Measurements from ENCODE around the gene RAD52.
A peak's percentile ranks its signal among the peaks of the same experiment; 100 is the strongest.

The RAD52 gene

GRCh38 chr12:916712-917445 lies 32.6 kb downstream of the RAD52 start:
- Histone ChIP-seq H3K9me3 (ENCODE audit: control insufficient read depth, low read length) (no peaks in the 10 kb centered on the region), H3K36me3 (ENCODE audit: control insufficient read depth, insufficient read depth, low read length) (peaks cover 34% of the 10 kb centered on the region), H3K4me3 (ENCODE audit: insufficient read depth, low read depth, low read length) (no peak overlapping the region), H3K27me3 (ENCODE audit: control insufficient read depth, insufficient read depth, low read length, poor library complexity, severe bottlenecking) (no peaks in the 10 kb centered on the region), H3K27ac (ENCODE audit: insufficient read depth, low read depth, low read length, poor library complexity, severe bottlenecking) (no peak overlapping the region), H3K4me1 (ENCODE audit: control insufficient read depth, insufficient read depth, low read length) (no peaks in the 10 kb centered on the region)
- 95 to 96% methylated on average over 23 of the region's 23 CpGs for WGBS, 2 experiments

GRCh38 chr12:916240-916639 lies 33.3 kb downstream of the RAD52 start:
- peaks cover 37% of the 10 kb centered on the region for H3K36me3 ChIP-seq (ENCODE audit: control insufficient read depth, insufficient read depth, low read length)
- 95 to 96% methylated on average over 27 of the region's 27 CpGs for WGBS, 2 experiments
- H3K4me1 ChIP-seq (ENCODE audit: control insufficient read depth, insufficient read depth, low read length), result no peaks in the 10 kb centered on the region
- no peak overlapping the region for H3K27ac ChIP-seq (ENCODE audit: insufficient read depth, low read depth, low read length, poor library complexity, severe bottlenecking)
- H3K4me3 ChIP-seq (ENCODE audit: insufficient read depth, low read depth, low read length), result no peak overlapping the region
- H3K9me3 ChIP-seq (ENCODE audit: control insufficient read depth, low read length), result no peaks in the 10 kb centered on the region
- no peaks in the 10 kb centered on the region for H3K27me3 ChIP-seq (ENCODE audit: control insufficient read depth, insufficient read depth, low read length, poor library complexity, severe bottlenecking)

- Histone ChIP-seq H3K4me1 (ENCODE audit: control insufficient read depth, insufficient read depth, low read length) (no peaks in the 10 kb centered on the region), H3K9me3 (ENCODE audit: control insufficient read depth, low read length) (no peaks in the 10 kb centered on the region), H3K27ac (ENCODE audit: insufficient read depth, low read depth, low read length, poor library complexity, severe bottlenecking) (no peak overlapping the region), H3K36me3 (ENCODE audit: control insufficient read depth, insufficient read depth, low read length) (peaks cover 37% of the 10 kb centered on the region), H3K27me3 (ENCODE audit: control insufficient read depth, insufficient read depth, low read length, poor library complexity, severe bottlenecking) (no peaks in the 10 kb centered on the region), H3K4me3 (ENCODE audit: insufficient read depth, low read depth, low read length) (no peak overlapping the region)
- WGBS, 2 experiments, result 85 to 93% methylated on average over 5 of the region's 5 CpGs
Measured at GRCh38 chr12:915090-915489, 34.4 kb downstream of the RAD52 start.

- no peak overlapping the region for H3K27ac ChIP-seq (ENCODE audit: insufficient read depth, low read depth, low read length, poor library complexity, severe bottlenecking)
- no peaks in the 10 kb centered on the region for H3K9me3 ChIP-seq (ENCODE audit: control insufficient read depth, low read length)
- H3K4me3 ChIP-seq (ENCODE audit: insufficient read depth, low read depth, low read length), result no peak overlapping the region
- H3K36me3 ChIP-seq (ENCODE audit: control insufficient read depth, insufficient read depth, low read length), result peaks cover 37% of the 10 kb centered on the region
- H3K27me3 ChIP-seq (ENCODE audit: control insufficient read depth, insufficient read depth, low read length, poor library complexity, severe bottlenecking), result no peaks in the 10 kb centered on the region
- 91 to 94% methylated on average over 15 of the region's 15 CpGs for WGBS, 2 experiments
- no peaks in the 10 kb centered on the region for H3K4me1 ChIP-seq (ENCODE audit: control insufficient read depth, insufficient read depth, low read length)
Measured at GRCh38 chr12:913919-914698, 35.4 kb downstream of the RAD52 start.

- Histone ChIP-seq H3K27me3 (ENCODE audit: control insufficient read depth, insufficient read depth, low read length, poor library complexity, severe bottlenecking) (no peaks in the 10 kb centered on the region), H3K36me3 (ENCODE audit: control insufficient read depth, insufficient read depth, low read length) (peaks cover 45% of the 10 kb centered on the region)
- WGBS, 2 experiments, result 95 to 96% methylated on average over 4 to 6 of the region's 7 CpGs
Measured at GRCh38 chr12:912466-913235, 36.8 kb downstream of the RAD52 start.

GRCh38 chr12:911191-911826 lies 38.2 kb downstream of the RAD52 start:
- no peaks in the 10 kb centered on the region for H3K9me3 ChIP-seq (ENCODE audit: control insufficient read depth, low read length)
- H3K4me3 ChIP-seq (ENCODE audit: insufficient read depth, low read depth, low read length), result no peak overlapping the region
- no peaks in the 10 kb centered on the region for H3K27me3 ChIP-seq (ENCODE audit: control insufficient read depth, insufficient read depth, low read length, poor library complexity, severe bottlenecking)
- H3K36me3 ChIP-seq (ENCODE audit: control insufficient read depth, insufficient read depth, low read length), result peaks cover 44% of the 10 kb centered on the region
- H3K4me1 ChIP-seq (ENCODE audit: control insufficient read depth, insufficient read depth, low read length), result no peaks in the 10 kb centered on the region
- 94 to 96% methylated on average over 10 of the region's 10 CpGs for WGBS, 2 experiments
- no peak overlapping the region for H3K27ac ChIP-seq (ENCODE audit: insufficient read depth, low read depth, low read length, poor library complexity, severe bottlenecking)

More at GRCh38 chr12:912466-913235, 36.8 kb downstream of the RAD52 start:
- no peak overlapping the region for H3K4me3 ChIP-seq (ENCODE audit: insufficient read depth, low read depth, low read length)
- H3K4me1 ChIP-seq (ENCODE audit: control insufficient read depth, insufficient read depth, low read length), result no peaks in the 10 kb centered on the region
- no peaks in the 10 kb centered on the region for H3K9me3 ChIP-seq (ENCODE audit: control insufficient read depth, low read length)
- no peak overlapping the region for H3K27ac ChIP-seq (ENCODE audit: insufficient read depth, low read depth, low read length, poor library complexity, severe bottlenecking)

GRCh38 chr12:910416-910815 lies 39.1 kb downstream of the RAD52 start:
- no peaks in the 10 kb centered on the region for H3K9me3 ChIP-seq (ENCODE audit: control insufficient read depth, low read length)
- H3K27me3 ChIP-seq (ENCODE audit: control insufficient read depth, insufficient read depth, low read length, poor library complexity, severe bottlenecking), result no peaks in the 10 kb centered on the region
- no peak overlapping the region for H3K4me3 ChIP-seq (ENCODE audit: insufficient read depth, low read depth, low read length)
- no peaks in the 10 kb centered on the region for H3K4me1 ChIP-seq (ENCODE audit: control insufficient read depth, insufficient read depth, low read length)
- H3K27ac ChIP-seq (ENCODE audit: insufficient read depth, low read depth, low read length, poor library complexity, severe bottlenecking), result peak overlapping the region; percentile 2
- H3K36me3 ChIP-seq (ENCODE audit: control insufficient read depth, insufficient read depth, low read length), result peaks cover 45% of the 10 kb centered on the region
- 97 to 100% methylated on average over 3 to 4 of the region's 4 CpGs for WGBS, 2 experiments

- H3K27me3 ChIP-seq (ENCODE audit: control insufficient read depth, insufficient read depth, low read length, poor library complexity, severe bottlenecking), result no peaks in the 10 kb centered on the region
- H3K36me3 ChIP-seq (ENCODE audit: control insufficient read depth, insufficient read depth, low read length), result peaks cover 45% of the 10 kb centered on the region
- H3K4me3 ChIP-seq (ENCODE audit: insufficient read depth, low read depth, low read length), result no peak overlapping the region
- no peak overlapping the region for H3K27ac ChIP-seq (ENCODE audit: insufficient read depth, low read depth, low read length, poor library complexity, severe bottlenecking)
- H3K4me1 ChIP-seq (ENCODE audit: control insufficient read depth, insufficient read depth, low read length), result no peaks in the 10 kb centered on the region
- WGBS, 2 experiments, result 95 to 97% methylated on average over 3 of the region's 3 CpGs
- no peaks in the 10 kb centered on the region for H3K9me3 ChIP-seq (ENCODE audit: control insufficient read depth, low read length)
Measured at GRCh38 chr12:909861-910260, 39.6 kb downstream of the RAD52 start.

- Histone ChIP-seq H3K27ac (ENCODE audit: insufficient read depth, low read depth, low read length, poor library complexity, severe bottlenecking) (no peak overlapping the region), H3K9me3 (ENCODE audit: control insufficient read depth, low read length) (no peaks in the 10 kb centered on the region), H3K27me3 (ENCODE audit: control insufficient read depth, insufficient read depth, low read length, poor library complexity, severe bottlenecking) (no peaks in the 10 kb centered on the region), H3K4me1 (ENCODE audit: control insufficient read depth, insufficient read depth, low read length) (no peaks in the 10 kb centered on the region), H3K4me3 (ENCODE audit: insufficient read depth, low read depth, low read length) (no peak overlapping the region), H3K36me3 (ENCODE audit: control insufficient read depth, insufficient read depth, low read length) (peaks cover 52% of the 10 kb centered on the region)
- 86 to 88% methylated on average over 16 of the region's 16 CpGs for WGBS, 2 experiments
Measured at GRCh38 chr12:907413-908185, 41.9 kb downstream of the RAD52 start.

Data from ectodermal cell (in vitro differentiated cells).